Activated naive CD8-positive, alpha-beta T cell treated with anti-CD3 and anti-CD28 coated beads for 36 hours (primary cell): ENCODE results near the gene GPC6. TPM values are rescaled to one million over a fixed set of nuclear protein-coding genes. Genes with fewer than 3 reads are reported as not detected.
"Not testable (repeated sequence)": the region's sequence is repeated elsewhere in the genome, so short reads cannot be mapped to it uniquely, and the experiment has no call there.

Experiments
- DNase-seq: peaks from one replicate; pipeline ENCODE4 v3.0.0; 2021
- H3K27ac Mint-ChIP-seq: one replicate; pipeline ENCODE4 v1.8.0; 2022; ENCODE audit warnings: mild to moderate bottlenecking, moderate library complexity, mixed read lengths
- H3K27me3 Mint-ChIP-seq: one replicate; pipeline ENCODE4 v1.8.0; 2022; ENCODE audit warnings: mild to moderate bottlenecking, mixed read lengths
- H3K36me3 Mint-ChIP-seq: one replicate; pipeline ENCODE4 v1.8.0; 2021; ENCODE audit warnings: mild to moderate bottlenecking, mixed read lengths
- H3K4me1 Mint-ChIP-seq: one replicate; pipeline ENCODE4 v1.8.0; 2021; ENCODE audit warnings: mixed read lengths
- H3K4me3 Mint-ChIP-seq: one replicate; pipeline ENCODE4 v1.8.0; 2022; ENCODE audit warnings: mild to moderate bottlenecking, moderate library complexity, mixed read lengths
- H3K9me3 Mint-ChIP-seq: one replicate; pipeline ENCODE4 v1.8.0; 2022; ENCODE audit warnings: mixed read lengths
- total RNA-seq, 2 experiments: library from RNA; stranded (reverse); gene quantifications; one replicate each; pipeline ENCODE4 v1.2.3, GENCODE V29; 2021

GPC6 gene
- total RNA-seq, 2 experiments from 2014 or later: not detected

DNA sequence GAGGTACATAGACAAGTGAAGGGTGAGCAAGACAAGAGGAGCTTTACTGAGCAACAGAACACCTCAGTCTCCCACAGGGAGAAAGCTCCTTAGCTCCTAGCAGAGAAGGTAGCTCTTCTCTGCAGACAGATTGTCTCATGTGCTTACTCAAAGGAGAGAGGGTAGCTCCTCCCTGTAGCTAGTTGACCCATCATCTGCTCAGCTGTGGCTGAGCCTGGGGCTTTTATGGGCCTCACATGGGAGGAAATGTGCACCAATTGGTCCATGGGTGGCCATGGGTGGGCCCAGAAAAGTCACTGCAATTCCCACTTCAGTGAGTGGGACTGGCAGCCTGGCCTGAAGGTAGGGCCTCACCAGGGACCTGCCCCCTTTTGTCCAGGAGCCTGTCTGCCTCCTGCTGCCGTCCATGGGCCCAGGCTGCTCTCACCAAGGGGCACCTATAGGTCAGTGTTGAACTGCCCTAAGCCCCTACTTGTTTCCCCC, 246.2 kb downstream of the GPC6 start:
- no peak overlapping the region for H3K4me3 Mint-ChIP-seq
- no peak overlapping the region for H3K27ac Mint-ChIP-seq
- H3K36me3 Mint-ChIP-seq: no peaks in the 10 kb centered on the region
- no peaks in the 10 kb centered on the region for H3K27me3 Mint-ChIP-seq
- no peak for DNase-seq
- H3K4me1 Mint-ChIP-seq: no peaks in the 10 kb centered on the region
- H3K9me3 Mint-ChIP-seq: peaks cover 14% of the 10 kb centered on the region

- H3K9me3 Mint-ChIP-seq: peaks cover 14% of the 10 kb centered on the region
- no peaks in the 10 kb centered on the region for H3K4me1 Mint-ChIP-seq
- no peak overlapping the region for H3K27ac Mint-ChIP-seq
- H3K4me3 Mint-ChIP-seq: no peak overlapping the region
- no peaks in the 10 kb centered on the region for H3K27me3 Mint-ChIP-seq
- no peak for DNase-seq
- H3K36me3 Mint-ChIP-seq: no peaks in the 10 kb centered on the region
These were observed 247.0 kb downstream of the GPC6 start for GRCh38 chr13:93473441-93474270.

- Mint-ChIP-seq H3K27me3 (no peaks in the 10 kb centered on the region), H3K36me3 (no peaks in the 10 kb centered on the region)
These were observed 249.6 kb downstream of the GPC6 start for GRCh38 chr13:93476175-93476574.

GRCh38 chr13:93477238-93477637, 250.6 kb downstream of the GPC6 start:
- no peaks in the 10 kb centered on the region for H3K36me3 Mint-ChIP-seq
- DNase-seq: no peak
- peaks cover 4% of the 10 kb centered on the region for H3K9me3 Mint-ChIP-seq
- H3K4me3 Mint-ChIP-seq: no peak overlapping the region
- no peak overlapping the region for H3K27ac Mint-ChIP-seq
- no peaks in the 10 kb centered on the region for H3K4me1 Mint-ChIP-seq
- H3K27me3 Mint-ChIP-seq: no peaks in the 10 kb centered on the region

More at GRCh38 chr13:93476175-93476574, 249.6 kb downstream of the GPC6 start:
- DNase-seq: no peak
- Mint-ChIP-seq H3K27ac (no peak overlapping the region), H3K4me1 (no peaks in the 10 kb centered on the region), H3K9me3 (peaks cover 6% of the 10 kb centered on the region), H3K4me3 (no peak overlapping the region)

- DNase-seq: no peak
- H3K36me3 Mint-ChIP-seq: no peaks in the 10 kb centered on the region
- H3K27me3 Mint-ChIP-seq: no peaks in the 10 kb centered on the region
- H3K4me3 Mint-ChIP-seq: no peak overlapping the region
- H3K9me3 Mint-ChIP-seq: no peaks in the 10 kb centered on the region
- no peak overlapping the region for H3K27ac Mint-ChIP-seq
- H3K4me1 Mint-ChIP-seq: no peaks in the 10 kb centered on the region
These were observed 254.0 kb downstream of the GPC6 start for GRCh38 chr13:93480553-93481106.

GRCh38 chr13:93496117-93496516, 269.5 kb downstream of the GPC6 start:
- H3K36me3 Mint-ChIP-seq, H3K4me1 Mint-ChIP-seq, H3K9me3 Mint-ChIP-seq, H3K4me3 Mint-ChIP-seq, H3K27me3 Mint-ChIP-seq, H3K27ac Mint-ChIP-seq, DNase-seq: not testable (repeated sequence)

DNA sequence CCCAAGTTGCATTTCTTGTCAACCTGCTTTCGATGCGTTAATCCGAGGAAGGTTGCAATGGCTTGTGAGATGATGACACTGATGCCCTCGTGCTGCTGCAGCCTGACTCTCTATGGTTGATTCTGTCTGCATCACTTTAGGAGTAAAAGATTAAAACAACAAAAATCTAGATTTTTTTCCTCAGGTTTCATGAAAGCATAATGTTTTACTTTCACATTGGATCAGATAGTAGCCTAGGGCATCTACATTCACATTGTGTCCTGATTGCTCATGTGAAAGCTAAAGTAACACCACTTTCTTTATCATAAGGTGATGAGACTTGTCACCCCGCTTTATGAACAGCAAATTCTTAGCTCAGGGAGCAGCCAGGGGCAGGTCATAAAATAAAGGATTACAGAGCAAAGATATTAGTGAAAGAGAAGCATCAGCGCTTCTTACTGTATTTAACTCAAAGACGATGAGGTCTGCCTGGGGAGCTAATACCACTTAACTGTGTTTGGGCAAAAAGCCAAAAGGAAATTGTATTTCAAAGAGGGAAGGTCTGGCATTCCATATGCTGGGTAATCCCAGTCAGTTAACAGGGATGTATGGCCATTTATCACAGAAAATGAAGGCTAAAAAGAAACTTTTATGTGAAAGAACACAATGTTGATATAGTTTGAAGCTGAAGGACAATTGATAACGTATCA, 270.5 kb downstream of the GPC6 start:
- Mint-ChIP-seq H3K9me3 (no peaks in the 10 kb centered on the region), H3K27ac (no peak overlapping the region), H3K36me3 (no peaks in the 10 kb centered on the region), H3K4me3 (no peak overlapping the region), H3K4me1 (no peaks in the 10 kb centered on the region), H3K27me3 (no peaks in the 10 kb centered on the region)
- no peak for DNase-seq

DNA sequence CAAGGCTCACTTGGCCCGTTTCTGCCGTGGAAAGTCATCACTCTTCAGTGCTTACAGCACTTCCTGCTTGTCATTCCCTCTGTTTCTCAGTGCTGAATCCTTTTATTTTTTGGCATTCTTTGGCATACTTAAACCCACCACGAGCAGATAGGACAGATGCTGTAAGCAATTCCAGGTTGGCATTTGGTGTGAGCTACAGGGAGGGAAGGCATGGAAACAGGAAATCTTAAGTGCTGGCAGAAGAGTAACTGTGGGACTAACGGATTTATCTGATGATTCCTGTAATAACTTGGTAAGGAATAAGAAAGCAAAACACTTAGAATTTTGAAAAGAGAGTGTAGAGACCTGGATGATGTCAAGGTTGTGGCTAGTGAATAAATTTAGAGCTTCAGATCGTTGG, 273.4 kb downstream of the GPC6 start:
- Mint-ChIP-seq H3K27me3 (no peaks in the 10 kb centered on the region), H3K9me3 (no peaks in the 10 kb centered on the region), H3K4me1 (no peaks in the 10 kb centered on the region), H3K36me3 (no peaks in the 10 kb centered on the region), H3K4me3 (no peak overlapping the region), H3K27ac (no peak overlapping the region)
- DNase-seq: no peak

GRCh38 chr13:93502071-93502470, 275.5 kb downstream of the GPC6 start:
- Mint-ChIP-seq H3K27me3 (no peaks in the 10 kb centered on the region), H3K4me1 (no peaks in the 10 kb centered on the region), H3K27ac (no peak overlapping the region), H3K9me3 (no peaks in the 10 kb centered on the region), H3K4me3 (no peak overlapping the region), H3K36me3 (no peaks in the 10 kb centered on the region)
- DNase-seq: no peak

- DNase-seq: no peak
- Mint-ChIP-seq H3K4me1 (no peaks in the 10 kb centered on the region), H3K36me3 (no peaks in the 10 kb centered on the region), H3K9me3 (no peaks in the 10 kb centered on the region), H3K27me3 (no peaks in the 10 kb centered on the region), H3K27ac (no peak overlapping the region), H3K4me3 (no peak overlapping the region)
These were observed 276.5 kb downstream of the GPC6 start for GRCh38 chr13:93502987-93503615.

DNA sequence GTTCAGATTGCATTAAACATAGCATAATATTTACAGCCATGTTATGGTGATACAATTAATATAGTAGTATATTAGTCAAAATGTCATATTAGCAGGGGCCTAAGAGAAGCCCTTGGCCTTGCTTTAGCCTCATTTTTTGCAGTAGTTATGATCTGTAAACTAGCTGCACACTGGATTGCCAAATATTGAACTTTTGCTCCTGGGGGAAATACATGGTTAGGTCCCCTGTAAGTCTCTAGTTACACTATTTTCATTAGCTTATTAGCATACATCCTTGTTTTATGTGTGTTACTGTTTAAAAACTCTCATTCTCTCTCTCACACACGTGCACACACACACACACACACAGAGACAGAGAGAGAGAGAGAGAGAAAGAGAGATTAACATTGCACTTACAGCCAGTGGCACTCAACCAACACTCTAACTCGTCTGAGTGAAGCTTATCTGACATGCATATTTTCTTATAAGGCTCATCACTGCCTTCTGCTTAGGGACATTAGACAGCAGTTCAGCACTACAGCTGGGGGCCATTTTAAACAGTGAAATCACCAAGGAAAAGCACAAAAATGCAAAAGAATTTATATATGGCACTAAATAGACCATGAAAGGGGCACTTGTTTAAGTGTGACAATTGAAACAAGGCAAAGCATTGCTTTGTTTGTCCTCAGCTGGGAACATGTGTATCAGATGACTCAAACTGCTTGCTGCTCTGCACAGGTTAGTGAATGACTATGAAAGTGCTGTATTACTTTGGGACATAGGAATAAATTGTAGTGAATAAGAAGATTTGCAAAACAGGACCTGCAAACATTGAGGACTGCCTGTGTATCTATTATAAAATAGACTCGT, 278.7 kb downstream of the GPC6 start:
- no peaks in the 10 kb centered on the region for H3K36me3 Mint-ChIP-seq
- H3K9me3 Mint-ChIP-seq: no peaks in the 10 kb centered on the region
- H3K4me1 Mint-ChIP-seq: no peaks in the 10 kb centered on the region
- H3K27me3 Mint-ChIP-seq: no peaks in the 10 kb centered on the region
- H3K27ac Mint-ChIP-seq: no peak overlapping the region
- no peak overlapping the region for H3K4me3 Mint-ChIP-seq
- DNase-seq: no peak

DNA sequence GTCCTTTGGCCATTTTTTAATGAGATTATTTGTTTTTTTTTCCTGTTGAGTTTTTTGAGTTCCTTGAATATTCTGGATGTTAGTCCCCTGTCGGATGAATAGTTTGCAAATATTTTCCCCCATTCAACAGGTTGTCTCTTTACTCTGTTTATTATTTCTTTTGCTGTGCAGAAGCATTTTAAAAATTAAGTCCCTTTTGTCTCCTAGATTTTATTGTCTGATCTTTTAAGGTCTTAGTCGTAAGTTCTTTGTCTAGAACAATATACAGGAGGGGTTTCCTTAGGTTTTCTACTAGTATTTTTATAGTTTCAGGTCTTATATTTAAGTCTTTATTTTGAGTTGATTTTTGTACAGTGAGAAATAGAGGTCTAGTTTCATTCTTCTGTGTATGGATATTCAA, 284.4 kb downstream of the GPC6 start:
- no peak for DNase-seq
- no peak overlapping the region for H3K27ac Mint-ChIP-seq
- H3K36me3 Mint-ChIP-seq: no peaks in the 10 kb centered on the region
- H3K4me1 Mint-ChIP-seq: no peaks in the 10 kb centered on the region
- H3K27me3 Mint-ChIP-seq: peaks cover 5% of the 10 kb centered on the region
- H3K4me3 Mint-ChIP-seq: no peak overlapping the region
- H3K9me3 Mint-ChIP-seq: no peaks in the 10 kb centered on the region

- H3K27me3 Mint-ChIP-seq: peaks cover 5% of the 10 kb centered on the region
- DNase-seq: no peak
These were observed 288.7 kb downstream of the GPC6 start for GRCh38 chr13:93515267-93515666.

GRCh38 chr13:93517658-93518057, 291.1 kb downstream of the GPC6 start:
- no peak overlapping the region for H3K4me3 Mint-ChIP-seq
- peaks cover 5% of the 10 kb centered on the region for H3K27me3 Mint-ChIP-seq
- H3K4me1 Mint-ChIP-seq: no peaks in the 10 kb centered on the region
- H3K36me3 Mint-ChIP-seq: no peaks in the 10 kb centered on the region
- no peak overlapping the region for H3K27ac Mint-ChIP-seq
- DNase-seq: no peak
- H3K9me3 Mint-ChIP-seq: no peaks in the 10 kb centered on the region

More at GRCh38 chr13:93515267-93515666, 288.7 kb downstream of the GPC6 start:
- H3K4me3 Mint-ChIP-seq: no peak overlapping the region
- H3K4me1 Mint-ChIP-seq: no peaks in the 10 kb centered on the region
- H3K27ac Mint-ChIP-seq: no peak overlapping the region
- H3K9me3 Mint-ChIP-seq: no peaks in the 10 kb centered on the region
- H3K36me3 Mint-ChIP-seq: no peaks in the 10 kb centered on the region
